Spleen (tissue), 7 donors: ENCODE results near the gene KCTD4.

ENCODE experiments used
- POLR2A ChIP-seq, 3 donors: fragments of 450-650 bp; IDR thresholded peaks; one replicate each; pipeline ENCODE4 v1.5.1; 2017; ENCODE audit warnings: antibody characterized with exemption in 3 of 3, mild to moderate bottlenecking in 1 of 3
- POLR2AphosphoS5 ChIP-seq, 3 donors: sonication (generic); formaldehyde crosslinking; IDR thresholded peaks; one replicate each; pipeline ENCODE4 v1.5.1; 2017; ENCODE audit warnings: antibody characterized with exemption in 3 of 3
- TF ChIP-seq, protein P1 (sequence below), 11 experiments: fragments of 200-600 bp in 7 of 11; fragments of 450-650 bp in 4 of 11; sonication (generic) in 4 of 11; IDR thresholded peaks in 8 of 11; conservative IDR thresholded peaks in 3 of 11; 1 replicate in 7 of 11; 2 replicates in 4 of 11; pipeline versions ENCODE4 v1.4.0 to v1.8.0; 2016 to 2021; ENCODE audit warnings: antibody characterized with exemption in 11 of 11, inconsistent platforms in 4 of 11, mild to moderate bottlenecking in 1 of 11
- donor health status: DM: no; HTN: no; CAD: no; lungs with moderate emphysema.
- donor health status: DM: no; HTN: no; CAD: no.
- donor health status: DM: no; HTN: no; CAD: no.

DNA sequence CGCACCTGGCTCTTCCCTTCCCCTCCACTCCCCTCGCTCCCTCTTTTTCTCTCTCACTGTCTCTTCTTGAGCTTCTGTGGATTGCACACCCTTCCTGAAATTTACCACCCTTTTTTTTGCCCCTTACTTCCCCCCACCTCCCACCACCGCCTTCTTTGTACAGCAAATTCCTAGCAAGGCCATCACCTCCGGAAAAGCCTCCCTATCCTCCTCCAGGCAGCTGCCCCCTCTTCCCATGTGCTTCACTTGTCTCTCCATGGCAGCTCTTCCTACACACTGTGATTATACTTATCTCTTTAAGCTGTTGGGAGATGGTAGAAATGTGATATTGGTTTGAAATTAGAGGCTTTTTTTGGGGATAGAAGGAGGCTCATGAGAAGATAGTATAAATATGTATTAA, 28.3 kb upstream of the KCTD4 start:
- TF ChIP-seq, protein P1, sequence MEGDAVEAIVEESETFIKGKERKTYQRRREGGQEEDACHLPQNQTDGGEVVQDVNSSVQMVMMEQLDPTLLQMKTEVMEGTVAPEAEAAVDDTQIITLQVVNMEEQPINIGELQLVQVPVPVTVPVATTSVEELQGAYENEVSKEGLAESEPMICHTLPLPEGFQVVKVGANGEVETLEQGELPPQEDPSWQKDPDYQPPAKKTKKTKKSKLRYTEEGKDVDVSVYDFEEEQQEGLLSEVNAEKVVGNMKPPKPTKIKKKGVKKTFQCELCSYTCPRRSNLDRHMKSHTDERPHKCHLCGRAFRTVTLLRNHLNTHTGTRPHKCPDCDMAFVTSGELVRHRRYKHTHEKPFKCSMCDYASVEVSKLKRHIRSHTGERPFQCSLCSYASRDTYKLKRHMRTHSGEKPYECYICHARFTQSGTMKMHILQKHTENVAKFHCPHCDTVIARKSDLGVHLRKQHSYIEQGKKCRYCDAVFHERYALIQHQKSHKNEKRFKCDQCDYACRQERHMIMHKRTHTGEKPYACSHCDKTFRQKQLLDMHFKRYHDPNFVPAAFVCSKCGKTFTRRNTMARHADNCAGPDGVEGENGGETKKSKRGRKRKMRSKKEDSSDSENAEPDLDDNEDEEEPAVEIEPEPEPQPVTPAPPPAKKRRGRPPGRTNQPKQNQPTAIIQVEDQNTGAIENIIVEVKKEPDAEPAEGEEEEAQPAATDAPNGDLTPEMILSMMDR (IDR thresholded peaks at IDR 0.05 in 8 of 11, conservative IDR thresholded peaks at IDR 0.05 in 3 of 11): no peak
- TF ChIP-seq POLR2A (IDR thresholded peaks at IDR 0.05): no peak
- no peak for TF ChIP-seq POLR2AphosphoS5 (IDR thresholded peaks at IDR 0.05)
